Astrocyte of the hippocampus (primary cell): ENCODE data around the gene CCDC27.
A peak's percentile ranks its signal among the peaks of the same experiment; 100 is the strongest.

Experiments used
- DNase-seq: peaks from one replicate; pipeline ENCODE4 v3.0.0; 2011; ENCODE audit warnings: low read depth, low spot score

The CCDC27 gene

DNA sequence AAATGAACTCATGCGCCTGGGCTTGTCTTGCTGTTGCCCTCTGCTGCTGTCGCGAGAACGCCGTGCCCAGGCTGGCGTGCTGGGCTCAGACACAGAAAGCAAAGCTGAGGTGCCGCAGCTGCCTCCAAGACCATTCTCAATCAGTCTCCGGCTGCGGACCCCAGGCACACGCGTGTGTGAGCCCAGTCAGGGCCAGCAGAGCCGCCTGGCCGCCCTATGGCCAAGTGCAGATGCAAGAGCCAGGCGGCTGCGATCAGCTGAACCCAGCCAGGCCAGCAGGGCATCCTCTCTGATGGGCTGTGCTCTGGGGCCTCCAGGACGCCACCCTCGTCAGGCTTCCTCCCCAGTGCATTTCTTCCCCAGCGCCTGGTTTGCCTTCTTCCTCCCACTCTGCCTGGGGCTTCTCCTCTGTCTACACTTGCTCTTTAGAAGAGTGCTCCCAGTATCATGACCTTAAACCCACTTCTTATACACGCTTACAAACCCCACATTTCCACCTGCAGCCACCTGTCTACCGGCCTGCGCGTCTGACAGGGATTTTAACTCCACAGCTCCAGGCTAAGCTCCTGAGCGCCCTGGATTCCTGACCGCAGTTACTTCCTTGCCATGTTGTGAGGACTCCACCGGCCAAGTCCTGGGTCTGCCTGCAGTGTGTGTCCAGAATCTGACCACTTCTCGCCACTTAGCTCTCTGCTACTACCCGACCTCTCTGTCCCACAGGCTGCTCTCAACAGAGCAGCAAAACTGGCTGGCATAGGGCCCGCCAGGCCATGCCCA is 65.8 kb downstream of the CCDC27 start:
- no peak for DNase-seq

- DNase-seq: no peak
Observed at GRCh38 chr1:3819771-3820200, 67.5 kb downstream of the CCDC27 start.

DNA sequence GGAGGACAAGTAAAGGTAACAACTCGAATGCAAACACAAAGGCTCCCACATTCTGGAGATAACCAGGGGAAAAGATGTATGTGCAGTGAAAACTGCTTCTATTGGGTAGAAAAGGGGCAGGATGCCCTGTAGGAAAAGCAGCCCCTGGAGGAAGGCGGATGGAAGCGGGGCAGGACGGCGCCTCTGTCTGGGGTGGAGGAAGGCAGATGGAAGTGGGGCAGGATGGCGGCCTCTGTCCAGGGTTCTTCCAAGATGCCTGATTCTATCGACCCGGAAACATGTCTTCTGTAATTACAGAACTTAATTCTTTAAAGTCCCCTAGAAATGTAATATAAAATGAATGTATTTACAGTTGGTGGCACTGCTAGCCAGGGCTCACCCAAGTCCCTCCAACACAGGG is 68.1 kb downstream of the CCDC27 start:
- no peak for DNase-seq

DNA sequence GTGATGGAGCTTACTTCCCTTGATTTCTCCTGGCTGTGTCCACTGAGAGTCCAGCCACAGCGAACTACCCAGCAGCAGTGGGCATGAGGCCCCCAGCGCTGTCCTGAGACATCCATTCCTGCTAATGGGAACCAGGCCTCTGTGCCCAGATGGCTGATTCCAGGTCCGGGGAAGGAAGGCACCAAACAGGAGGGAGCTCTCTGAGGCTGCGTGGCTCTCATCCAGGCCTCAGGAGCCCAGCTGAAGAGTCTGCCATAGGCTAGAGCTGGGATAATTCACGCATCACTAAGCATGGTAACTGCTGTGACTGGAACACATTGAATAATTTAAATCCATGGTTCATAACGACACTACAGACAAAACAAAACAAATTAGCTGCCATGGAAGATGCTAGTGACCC is 68.8 kb downstream of the CCDC27 start:
- peak; percentile 47 for DNase-seq
